ENCODE data around the gene ROGDI. TPM values are rescaled to one million over a fixed set of nuclear protein-coding genes. Genes with fewer than 3 reads are reported as not detected.
A peak's percentile ranks its signal among the peaks of the same experiment; 100 is the strongest.

Gene ROGDI
- total and polyA plus RNA-seq, 2 of the 13 experiments (the other 11 are each of a cell fraction or from before 2014, with no cell fraction given) = 19.2 to 42.1 TPM

- TF ChIP-seq CHD4 (IDR thresholded peaks at IDR 0.05; ENCODE audit: borderline replicate concordance, low read length) = no peak
- peak; percentile 76 for TF ChIP-seq ASH2L (IDR thresholded peaks at IDR 0.05; ENCODE audit: insufficient read length, low read depth, low read length)
- peak; percentile 71; the same call in 1 of the 2 replicates for TF ChIP-seq ZNF563 (CRISPR knock-in tag; IDR thresholded peaks at IDR 0.05)
- TF ChIP-seq GTF2F1 (IDR thresholded peaks at IDR 0.05; ENCODE audit: low read length) = no peak
- TF ChIP-seq MIER2 (CRISPR knock-in tag; IDR thresholded peaks at IDR 0.05) = no peak
- TF ChIP-seq PRPF4 (IDR thresholded peaks at IDR 0.05; ENCODE audit: low read depth, low read length, poor library complexity, severe bottlenecking) = no peak
- TF ChIP-seq ZBTB42 (CRISPR knock-in tag; IDR thresholded peaks at IDR 0.05) = no peak
- TF ChIP-seq MLLT10 (CRISPR knock-in tag; IDR thresholded peaks at IDR 0.05) = no peak
- TF ChIP-seq ZBTB40 (IDR thresholded peaks at IDR 0.05) = no peak
- TF ChIP-seq ZBTB40 (CRISPR knock-in tag; IDR thresholded peaks at IDR 0.05) = peak; percentile 46
- 0 out of 2 replicates have a peak, but pooled peaks have one; percentile 1 for TF ChIP-seq ZNF431 (CRISPR knock-in tag; IDR thresholded peaks at IDR 0.05; ENCODE audit: borderline replicate concordance, low read depth)
- peak; percentile 41; the same call in 1 of the 2 replicates for TF ChIP-seq ZNF574 (CRISPR knock-in tag; IDR thresholded peaks at IDR 0.05)
- no peak for TF ChIP-seq ZNF576 (CRISPR knock-in tag; IDR thresholded peaks at IDR 0.05)
- TF ChIP-seq RFX1 (IDR thresholded peaks at IDR 0.05) = no peak
- no peak for TF ChIP-seq ZNF484 (CRISPR knock-in tag; IDR thresholded peaks at IDR 0.05; ENCODE audit: borderline replicate concordance, low read depth)
- no peak for TF ChIP-seq ZNF652 (CRISPR knock-in tag; IDR thresholded peaks at IDR 0.05; ENCODE audit: borderline replicate concordance, low read depth)
- TF ChIP-seq JARID2 (CRISPR knock-in tag; IDR thresholded peaks at IDR 0.05; ENCODE audit: insufficient replicate concordance) = no peak
- peak; percentile 51; the same call in 1 of the 2 replicates for TF ChIP-seq NFKB2 (CRISPR knock-in tag; IDR thresholded peaks at IDR 0.05; ENCODE audit: borderline replicate concordance)
These were observed 44.7 kb upstream of the ROGDI start, which contains the start of the genes GLYR1 and UBN1 (continued) for GRCh38 chr16:4846901-4847773.
